Glutamatergic neuron (in vitro differentiated cells): ENCODE results near the gene CLSTN2. TPM values are rescaled to one million over a fixed set of nuclear protein-coding genes. Genes with fewer than 3 reads are reported as not detected.

Experiments
- DNase-seq: peaks from one replicate; pipeline ENCODE4 v3.0.0; 2022
- H3K27ac Mint-ChIP-seq: one replicate; pipeline ENCODE4 v1.8.0; 2020; ENCODE audit warnings: mild to moderate bottlenecking, mixed read lengths, inconsistent platforms; ENCODE audit not compliant: unreplicated experiment
- H3K27me3 Mint-ChIP-seq: one replicate; pipeline ENCODE4 v1.8.0; 2020; ENCODE audit warnings: mild to moderate bottlenecking, moderate library complexity, mixed read lengths, inconsistent platforms; ENCODE audit not compliant: unreplicated experiment
- H3K36me3 Mint-ChIP-seq: one replicate; pipeline ENCODE4 v1.8.0; 2020; ENCODE audit warnings: mild to moderate bottlenecking, mixed read lengths, inconsistent platforms; ENCODE audit not compliant: unreplicated experiment
- H3K4me1 Mint-ChIP-seq: one replicate; pipeline ENCODE4 v1.8.0; 2020; ENCODE audit warnings: mild to moderate bottlenecking, low read depth, mixed read lengths, inconsistent platforms; ENCODE audit not compliant: unreplicated experiment
- H3K4me3 Mint-ChIP-seq: one replicate; pipeline ENCODE4 v1.8.0; 2020; ENCODE audit warnings: mild to moderate bottlenecking, mixed read lengths, inconsistent platforms; ENCODE audit not compliant: unreplicated experiment
- H3K9me3 Mint-ChIP-seq: one replicate; pipeline ENCODE4 v1.8.0; 2020; ENCODE audit warnings: mild to moderate bottlenecking, moderate library complexity, mixed read lengths, inconsistent platforms; ENCODE audit not compliant: unreplicated experiment
- CTCF ChIP-seq: fragments of 200-600 bp; sonication (generic); IDR thresholded peaks from one replicate; pipeline ENCODE4 v1.5.0; 2021; ENCODE audit not compliant: partially characterized antibody, unreplicated experiment
- total RNA-seq: library from RNA; stranded (reverse); fragmentation: NEBNext Ultra II Directional; extraction: Animal tissue kit (Norgen Biotek cat#: 25700); gene quantifications from one replicate; pipeline ENCODE4 v1.2.1, GENCODE V29; 2021; ENCODE audit not compliant: unreplicated experiment

Gene CLSTN2
- total RNA-seq, 1 donor from 2014 or later = 3.1 TPM

- DNase-seq = no peak
- peaks cover 21% of the 10 kb centered on the region for H3K4me1 Mint-ChIP-seq
- TF ChIP-seq CTCF = no peak
- H3K4me3 Mint-ChIP-seq = no peak overlapping the region
- H3K36me3 Mint-ChIP-seq = peaks cover 4% of the 10 kb centered on the region
- peaks cover under 1% of the 10 kb centered on the region for H3K27me3 Mint-ChIP-seq
- H3K27ac Mint-ChIP-seq = no peak overlapping the region
- H3K9me3 Mint-ChIP-seq = no peaks in the 10 kb centered on the region
Observed at GRCh38 chr3:140203510-140203909, 268.5 kb downstream of the CLSTN2 start.

- Mint-ChIP-seq H3K4me3 (no peak overlapping the region), H3K27ac (no peak overlapping the region), H3K4me1 (peaks cover 22% of the 10 kb centered on the region), H3K9me3 (no peaks in the 10 kb centered on the region), H3K27me3 (peaks cover 2% of the 10 kb centered on the region), H3K36me3 (peaks cover 4% of the 10 kb centered on the region)
- no peak for TF ChIP-seq CTCF
- no peak for DNase-seq
Observed at GRCh38 chr3:140204271-140204984, 269.4 kb downstream of the CLSTN2 start.

GRCh38 chr3:140205598-140205997 lies 270.6 kb downstream of the CLSTN2 start:
- Mint-ChIP-seq H3K27me3 (peaks cover 2% of the 10 kb centered on the region), H3K9me3 (peaks cover 2% of the 10 kb centered on the region), H3K4me1 (peaks cover 22% of the 10 kb centered on the region), H3K4me3 (no peak overlapping the region), H3K27ac (no peak overlapping the region), H3K36me3 (peaks cover 4% of the 10 kb centered on the region)
- TF ChIP-seq CTCF = no peak
- no peak for DNase-seq

GRCh38 chr3:140206196-140207040 lies 271.4 kb downstream of the CLSTN2 start:
- H3K9me3 Mint-ChIP-seq = peaks cover 2% of the 10 kb centered on the region
- H3K27ac Mint-ChIP-seq = peak overlapping the region; percentile 59
- no peak overlapping the region for H3K4me3 Mint-ChIP-seq
- no peak for DNase-seq
- peaks cover 2% of the 10 kb centered on the region for H3K27me3 Mint-ChIP-seq
- no peak for TF ChIP-seq CTCF
- H3K4me1 Mint-ChIP-seq = peaks cover 17% of the 10 kb centered on the region
- peaks cover 4% of the 10 kb centered on the region for H3K36me3 Mint-ChIP-seq

GRCh38 chr3:140207541-140207940 lies 272.6 kb downstream of the CLSTN2 start:
- Mint-ChIP-seq H3K36me3 (no peaks in the 10 kb centered on the region), H3K9me3 (peaks cover 2% of the 10 kb centered on the region), H3K4me1 (peaks cover 17% of the 10 kb centered on the region), H3K27me3 (peaks cover 2% of the 10 kb centered on the region), H3K27ac (no peak overlapping the region), H3K4me3 (no peak overlapping the region)
- no peak for DNase-seq
- no peak for TF ChIP-seq CTCF
